ENCODE data around the gene TMEM106C.
"Not testable (repeated sequence)": the region's sequence is repeated elsewhere in the genome, so short reads cannot be mapped to it uniquely, and the experiment has no call there.

Gene TMEM106C

GRCh38 chr12:47949441-47950341 lies 13.7 kb upstream of the TMEM106C start:
- peak; percentile 82 for DNase-seq (ENCODE audit: low spot score)

GRCh38 chr12:47950856-47951468 lies 12.4 kb upstream of the TMEM106C start:
- no peak for DNase-seq (ENCODE audit: low spot score)

- no peak for DNase-seq (ENCODE audit: low spot score)
These were observed 9.3 kb upstream of the TMEM106C start for GRCh38 chr12:47954058-47954457.

DNA sequence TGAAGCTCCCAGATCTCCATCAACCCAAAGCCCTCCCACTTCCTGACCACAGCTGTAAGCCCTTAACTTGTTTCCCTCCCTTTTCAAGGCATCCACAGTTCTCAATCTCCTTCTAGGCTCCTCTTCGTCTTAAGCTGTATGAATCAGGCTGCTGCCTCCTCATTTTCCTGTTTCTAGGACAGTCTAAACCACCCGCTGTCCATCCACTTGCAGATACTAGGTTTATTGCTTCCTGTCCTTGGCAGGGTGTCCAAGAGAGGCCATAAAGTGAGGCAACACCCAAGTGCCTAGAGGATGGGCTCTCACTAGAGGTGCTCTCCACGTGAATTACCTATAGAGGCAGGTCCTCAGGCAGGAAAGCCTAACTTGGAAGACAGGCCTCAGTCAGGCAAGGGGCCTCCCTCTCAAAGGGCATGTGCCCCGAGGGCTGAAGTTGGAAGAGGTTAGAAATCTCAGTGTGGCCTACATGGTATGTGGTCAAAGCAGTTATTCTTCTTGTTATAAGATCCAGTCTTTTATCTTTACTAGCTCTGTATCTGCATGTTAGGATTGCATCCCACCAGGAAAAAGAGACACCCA lies 8.8 kb upstream of the TMEM106C start:
- no peak for DNase-seq (ENCODE audit: low spot score)

DNA sequence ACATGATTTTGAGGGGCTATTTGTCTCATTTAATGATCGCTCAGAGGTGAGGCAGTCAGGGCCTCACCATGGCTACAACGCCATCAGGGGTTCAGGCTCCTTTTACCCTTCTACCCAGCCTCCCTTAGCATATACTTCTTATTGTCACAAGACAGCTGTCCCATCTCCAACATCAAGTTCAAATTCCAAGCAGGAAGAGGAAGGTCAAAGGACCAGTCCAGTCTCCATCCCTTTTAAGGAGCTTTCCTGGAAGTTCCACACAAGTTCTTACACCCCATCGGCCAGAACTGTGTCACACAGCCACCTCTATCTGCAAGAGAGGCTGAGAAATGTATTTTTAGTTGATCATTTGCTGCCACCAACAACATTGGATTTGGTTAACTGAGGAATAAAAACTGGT lies 8.3 kb upstream of the TMEM106C start:
- DNase-seq (ENCODE audit: low spot score): no peak

DNA sequence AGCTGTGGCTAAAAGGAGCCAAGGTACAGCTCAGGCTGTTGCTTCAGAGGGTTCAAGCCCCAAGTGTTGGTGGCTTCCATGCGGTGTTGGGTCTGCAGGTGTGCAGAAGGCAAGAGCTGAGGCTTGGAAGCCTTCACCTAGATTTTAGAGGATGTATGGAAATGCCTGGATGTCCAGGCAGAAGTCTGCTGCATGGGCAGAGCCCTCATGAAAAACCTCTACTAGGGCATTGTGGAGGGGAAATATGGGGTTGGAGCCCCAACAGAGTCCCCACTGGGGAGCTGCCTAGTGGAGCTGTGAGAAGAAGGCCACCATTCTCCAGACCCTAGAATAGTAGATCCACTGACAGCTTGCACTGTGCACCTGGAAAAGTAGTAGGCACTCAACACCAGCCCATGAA lies 5.7 kb upstream of the TMEM106C start:
- DNase-seq (ENCODE audit: low spot score): not testable (repeated sequence)

- DNase-seq (ENCODE audit: low spot score): no peak
These were observed 1.2 kb upstream of the TMEM106C start for GRCh38 chr12:47962198-47962597.

DNA sequence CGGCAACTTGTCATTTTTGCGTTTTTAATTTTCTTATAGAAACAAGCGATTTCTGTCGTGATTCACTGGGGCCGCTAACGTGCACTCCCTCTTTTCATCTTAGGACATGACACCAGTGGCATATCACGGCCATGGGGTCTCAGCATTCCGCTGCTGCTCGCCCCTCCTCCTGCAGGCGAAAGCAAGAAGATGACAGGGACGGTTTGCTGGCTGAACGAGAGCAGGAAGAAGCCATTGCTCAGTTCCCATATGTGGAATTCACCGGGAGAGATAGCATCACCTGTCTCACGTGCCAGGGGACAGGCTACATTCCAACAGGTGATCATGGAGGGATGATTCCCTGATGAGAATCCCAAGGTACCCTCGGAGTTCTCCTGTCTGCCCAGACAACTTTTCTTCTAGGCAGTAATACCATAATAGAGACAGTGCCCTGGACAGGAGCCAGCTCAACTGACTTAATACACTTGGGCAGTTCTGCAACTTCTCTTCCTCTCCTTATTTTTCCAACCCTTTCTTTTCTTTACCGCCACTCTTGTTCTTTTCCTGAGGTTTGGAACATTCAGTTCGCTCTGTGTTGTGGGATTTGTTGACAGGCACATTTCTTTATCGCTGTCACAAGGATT lies 821 bp downstream of the TMEM106C start:
- peak; percentile 24 for DNase-seq (ENCODE audit: low spot score)

DNA sequence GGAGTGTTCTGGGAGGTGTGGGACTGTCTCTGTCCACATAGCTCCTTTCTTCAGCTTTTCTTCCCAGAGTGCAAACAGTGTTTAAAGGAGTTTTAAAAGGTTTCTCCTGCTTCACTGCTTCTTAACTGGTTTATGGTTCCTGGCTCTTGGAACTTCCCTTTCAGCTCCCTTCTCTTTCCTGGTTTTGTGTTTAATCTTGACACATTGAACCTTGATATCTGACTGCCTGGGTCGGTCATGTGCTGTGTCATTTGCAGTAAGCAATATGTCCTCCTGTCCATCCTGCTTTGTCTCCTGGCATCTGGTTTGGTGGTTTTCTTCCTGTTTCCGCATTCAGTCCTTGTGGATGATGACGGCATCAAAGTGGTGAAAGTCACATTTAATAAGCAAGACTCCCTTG lies 2.2 kb downstream of the TMEM106C start:
- DNase-seq (ENCODE audit: low spot score): no peak

GRCh38 chr12:47967461-47968321 lies 4.3 kb downstream of the TMEM106C start:
- DNase-seq (ENCODE audit: low spot score): no peak

- no peak for DNase-seq (ENCODE audit: low spot score)
These were observed 6.4 kb downstream of the TMEM106C start for GRCh38 chr12:47969845-47970244.

DNA sequence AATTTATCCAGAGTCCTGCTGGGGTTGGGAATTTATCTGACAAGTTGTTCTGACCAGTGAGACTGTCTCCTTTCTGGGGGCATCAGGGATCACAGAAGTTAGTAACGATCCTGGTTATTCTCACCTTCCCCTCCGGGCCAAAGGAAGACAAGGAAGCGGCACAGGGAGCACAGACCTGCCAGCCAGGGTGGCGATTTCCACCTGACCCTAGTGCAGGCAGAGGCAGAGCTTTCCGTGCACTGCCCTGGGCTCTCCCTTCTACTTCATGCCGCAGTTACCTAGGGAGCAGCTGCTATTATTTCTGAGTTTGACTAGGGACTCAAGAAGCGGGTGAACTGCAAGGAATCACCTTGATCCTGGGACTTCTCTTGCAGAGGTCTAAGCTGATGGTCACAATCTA lies 7.4 kb downstream of the TMEM106C start:
- no peak for DNase-seq (ENCODE audit: low spot score)

DNA sequence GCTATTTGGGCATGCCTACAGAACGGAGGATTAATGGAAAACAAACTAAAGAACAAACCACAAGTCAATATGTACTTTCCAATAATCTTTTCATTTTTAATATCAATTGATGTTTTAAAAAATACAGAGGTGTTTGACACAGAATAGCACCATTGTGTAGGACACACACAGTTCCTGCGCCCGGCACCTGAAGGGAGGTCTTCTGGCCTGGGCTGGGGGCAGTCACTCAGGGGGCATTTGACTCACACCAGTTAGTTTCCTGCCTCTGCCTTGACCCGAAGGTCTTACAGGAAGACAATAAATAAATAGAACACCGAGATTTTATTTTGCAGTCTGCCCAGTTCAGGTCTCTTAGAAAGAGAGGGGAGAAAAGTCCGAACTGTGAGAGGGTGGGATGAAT lies 9.5 kb downstream of the TMEM106C start:
- DNase-seq (ENCODE audit: low spot score): no peak

DNA sequence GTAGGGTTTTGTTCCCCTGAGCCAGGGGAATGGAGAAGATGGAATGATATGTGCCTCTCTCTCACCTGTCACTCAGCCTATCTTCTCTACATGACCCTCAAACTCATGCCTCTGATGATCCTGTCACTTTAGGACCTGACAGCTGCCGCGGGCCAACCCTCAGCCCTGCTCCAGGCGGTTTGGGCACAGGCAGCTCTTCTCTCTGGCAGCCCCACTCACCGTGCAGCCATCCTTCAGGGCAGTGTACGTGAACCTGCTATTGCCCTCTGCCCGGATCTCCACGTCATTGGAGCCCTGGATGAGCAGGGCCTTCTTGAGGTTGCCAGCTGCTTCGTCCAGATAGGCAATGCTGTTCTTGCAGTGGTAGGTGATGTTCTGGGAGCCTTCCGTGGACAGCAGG lies 10.5 kb downstream of the TMEM106C start:
- no peak for DNase-seq (ENCODE audit: low spot score)

GRCh38 chr12:47975036-47975620 lies 11.7 kb downstream of the TMEM106C start:
- no peak for DNase-seq (ENCODE audit: low spot score)

DNA sequence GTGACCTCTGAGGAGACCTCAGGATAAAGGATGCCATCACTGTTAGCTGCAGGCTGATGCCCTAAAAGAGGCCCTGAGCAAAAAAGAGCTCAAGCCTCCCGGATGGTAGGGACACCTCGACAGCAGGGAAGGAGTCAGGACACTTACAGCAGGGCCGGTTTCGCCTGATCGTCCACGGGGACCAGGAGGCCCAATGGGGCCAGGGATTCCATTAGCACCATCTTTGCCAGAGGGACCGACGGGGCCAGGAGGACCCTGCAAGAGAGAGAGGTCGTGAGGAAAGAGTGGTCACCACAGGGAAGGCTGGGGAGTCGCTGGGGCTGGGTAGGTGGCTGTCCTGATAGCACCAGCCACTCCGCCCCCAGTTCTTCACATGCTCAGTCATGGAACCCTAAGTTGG lies 12.4 kb downstream of the TMEM106C start:
- no peak for DNase-seq (ENCODE audit: low spot score)

DNA sequence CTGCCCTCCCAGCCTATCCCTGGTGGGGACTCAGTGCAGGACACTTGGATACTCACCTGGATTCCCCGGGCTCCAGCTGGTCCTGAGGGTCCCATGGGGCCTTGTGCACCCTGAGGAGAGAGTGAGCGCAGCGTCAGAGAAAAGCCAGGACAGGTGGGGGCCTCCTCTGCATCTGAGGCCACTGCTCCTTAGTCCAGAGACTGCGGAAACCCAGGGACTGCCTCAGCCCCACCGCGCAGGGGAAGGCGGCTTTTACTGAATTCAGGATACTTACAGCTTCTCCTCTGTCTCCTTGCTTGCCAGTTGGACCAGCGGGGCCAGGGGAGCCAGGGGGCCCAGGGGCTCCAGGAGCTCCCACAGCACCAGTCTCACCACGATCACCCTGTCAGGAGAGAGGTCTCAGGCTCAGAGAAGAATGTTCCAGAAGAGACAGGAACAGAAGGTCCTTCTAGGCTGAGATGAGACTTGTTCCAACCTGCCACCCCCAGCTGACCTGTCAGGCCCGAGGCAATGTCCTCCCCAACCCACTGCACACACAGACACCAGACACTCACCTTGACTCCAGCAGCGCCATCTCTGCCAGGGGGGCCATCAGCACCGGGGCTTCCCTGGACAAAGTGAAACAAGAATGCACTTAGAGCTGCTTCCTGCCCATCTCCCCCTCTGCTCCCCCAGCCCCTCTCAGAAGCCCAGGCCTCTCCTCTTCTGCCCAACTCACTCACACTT lies 13.8 kb downstream of the TMEM106C start:
- no peak for DNase-seq (ENCODE audit: low spot score)

- DNase-seq (ENCODE audit: low spot score): no peak
These were observed 14.6 kb downstream of the TMEM106C start for GRCh38 chr12:47977772-47978597.

DNA sequence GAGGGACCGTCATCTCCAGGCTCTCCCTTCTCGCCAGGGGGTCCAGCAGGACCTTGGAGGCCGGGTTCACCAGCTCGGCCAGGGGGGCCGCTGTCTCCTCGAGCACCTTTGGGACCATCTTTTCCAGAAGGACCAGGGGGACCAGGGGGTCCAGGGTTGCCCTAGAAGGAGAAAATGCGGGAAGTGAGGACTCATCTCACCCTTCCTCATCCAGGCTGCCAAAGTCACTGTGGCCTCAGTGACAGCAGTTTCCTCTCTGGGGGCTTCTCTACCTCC lies 15.1 kb downstream of the TMEM106C start:
- no peak for DNase-seq (ENCODE audit: low spot score)

DNA sequence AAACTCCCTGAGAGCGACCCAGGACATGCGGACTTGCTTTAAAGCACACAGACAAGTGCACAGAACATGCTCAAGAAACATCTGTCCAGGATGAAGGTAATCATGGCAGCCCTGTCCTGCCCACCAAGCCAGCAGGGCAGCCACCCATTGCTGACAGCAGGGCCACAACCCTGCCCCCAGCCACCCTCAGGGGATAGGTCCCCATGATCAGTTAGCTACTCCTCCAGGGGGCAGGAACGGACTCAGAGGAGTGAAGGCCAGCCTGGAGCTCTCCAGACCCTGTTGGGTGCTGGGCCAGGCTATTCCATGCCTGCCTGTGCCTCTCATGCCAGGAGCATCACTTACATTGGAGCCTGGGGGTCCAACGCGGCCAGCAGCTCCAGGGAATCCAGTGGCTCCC lies 15.8 kb downstream of the TMEM106C start:
- DNase-seq (ENCODE audit: low spot score): no peak

All from RKO (cell line).